Transverse colon (tissue), 4 donors: ENCODE measurements around the gene LPO.

Experiments
- CTCF ChIP-seq, 5 experiments: fragments of 200-600 bp in 3 of 5; fragments of 450-650 bp in 2 of 5; sonication (generic) in 3 of 5; IDR thresholded peaks; 1 replicate in 2 of 5; 2 replicates in 3 of 5; pipeline ENCODE4 v1.5.1; 2016 to 2017; ENCODE audit warnings: antibody characterized with exemption in 5 of 5, inconsistent platforms in 3 of 5, mild to moderate bottlenecking in 2 of 5, moderate library complexity in 1 of 5
- POLR2A ChIP-seq: fragments of 450-650 bp; IDR thresholded peaks from one replicate; pipeline ENCODE4 v1.6.1; 2016; ENCODE audit warnings: antibody characterized with exemption, mild to moderate bottlenecking, moderate library complexity
- POLR2AphosphoS5 ChIP-seq, 3 donors: sonication (generic); formaldehyde crosslinking; IDR thresholded peaks; one replicate each; pipeline ENCODE4 v1.6.1; 2016; ENCODE audit warnings: antibody characterized with exemption in 3 of 3

GRCh38 chr17:58317421-58318064 lies 79.2 kb downstream of the LPO start:
- TF ChIP-seq CTCF (IDR thresholded peaks at IDR 0.05) (peak; percentile 58 to 85 (median 73)), POLR2A (no peak), POLR2AphosphoS5 (IDR thresholded peaks at IDR 0.05) (no peak)
